PC-3 (cell line): ENCODE measurements around the gene GAB2. TPM values are rescaled to one million over a fixed set of nuclear protein-coding genes. Genes with fewer than 3 reads are reported as not detected.

Experiments used
- ATAC-seq: fragments of 200-7000 bp; cut with Tn5 transposase; 2 replicates; pipeline ENCODE4 v1.9.1; 2020; ENCODE audit warnings: mild to moderate bottlenecking, moderate library complexity
- BruUV-seq: library from RNA; stranded (reverse); fragments of 400-500 nt; replicated peaks from 2 replicates; lab custom pipeline; 2021; lab: Mats Ljungman, UMichigan
- CTCF ChIA-PET: fragments of 300-600 bp; sonication (Branson Sonifier 250); formaldehyde crosslinking; loops from one replicate; lab custom pipeline; 2022; ENCODE audit warnings: antibody characterized with exemption; lab: Charles Lee
- POLR2A ChIA-PET: fragments of 300-600 bp; sonication (Branson Sonifier 250); formaldehyde crosslinking; loops from one replicate; lab custom pipeline; 2022; ENCODE audit warnings: antibody characterized with exemption; ENCODE audit not compliant: unreplicated experiment; lab: Charles Lee
- DNase-seq: peaks from one replicate; pipeline ENCODE4 v3.0.0-alpha.2; 2015
- H2AFZ ChIP-seq: fragments of 300-600 bp; sonication (generic); 2 replicates; pipeline ENCODE4 v1.6.0; 2016; ENCODE audit warnings: antibody characterized with exemption, low read length
- H3F3A ChIP-seq: fragments of 300-600 bp; sonication (generic); one replicate; pipeline ENCODE4 v1.6.0; 2017; ENCODE audit warnings: antibody characterized with exemption, low read length, control low read depth, mild to moderate bottlenecking; ENCODE audit not compliant: unreplicated experiment
- H3K27ac ChIP-seq: fragments of 300-600 bp; sonication (generic); 2 replicates; pipeline ENCODE4 v1.5.1; 2016; ENCODE audit warnings: mild to moderate bottlenecking, low read length
- H3K27me3 ChIP-seq: fragments of 300-600 bp; sonication (generic); 2 replicates; pipeline ENCODE4 v1.6.1; 2016; ENCODE audit warnings: low read length, mixed read lengths
- H3K36me3 ChIP-seq: fragments of 300-600 bp; sonication (generic); 2 replicates; pipeline ENCODE4 v1.6.1; 2016; ENCODE audit warnings: low read depth, mixed run types, low read length, mixed read lengths
- H3K4me1 ChIP-seq: fragments of 300-600 bp; sonication (generic); 2 replicates; pipeline ENCODE4 v1.5.1; 2016; ENCODE audit warnings: low read length; ENCODE audit not compliant: insufficient read depth
- H3K4me2 ChIP-seq: fragments of 300-600 bp; sonication (generic); 2 replicates; pipeline ENCODE4 v1.6.0; 2016; ENCODE audit warnings: low read length
- H3K4me3 ChIP-seq: fragments of 300-600 bp; sonication (generic); 2 replicates; pipeline ENCODE4 v1.5.1; 2016; ENCODE audit warnings: mild to moderate bottlenecking, low read length, mixed read lengths
- H3K79me2 ChIP-seq: fragments of 300-600 bp; sonication (generic); 2 replicates; pipeline ENCODE4 v1.6.1; 2017; ENCODE audit warnings: low read length, mixed read lengths
- H3K9ac ChIP-seq: fragments of 300-600 bp; sonication (generic); 2 replicates; pipeline ENCODE4 v1.6.0; 2016; ENCODE audit warnings: mild to moderate bottlenecking, low read length
- H3K9me2 ChIP-seq: fragments of 300-600 bp; sonication (generic); replicated peaks from 2 replicates; pipeline ENCODE4 v1.6.1; 2016; ENCODE audit warnings: mixed run types, low read length, mixed read lengths
- H3K9me3 ChIP-seq: fragments of 300-600 bp; sonication (generic); 2 replicates; pipeline ENCODE4 v1.6.1; 2016; ENCODE audit warnings: low read length, mixed read lengths
- H4K20me1 ChIP-seq: fragments of 300-600 bp; sonication (generic); 2 replicates; pipeline ENCODE4 v1.6.1; 2016; ENCODE audit warnings: low read length, mixed read lengths
- CTCF ChIP-seq: fragments of 300-600 bp; sonication (generic); conservative IDR thresholded peaks from 2 replicates; pipeline ENCODE4 v1.5.1; 2017; ENCODE audit warnings: antibody characterized with exemption, low read depth, mild to moderate bottlenecking, low read length
- EZH2 ChIP-seq: fragments of 300-600 bp; sonication (generic); IDR thresholded peaks from one replicate; pipeline ENCODE4 v1.6.1; 2017; ENCODE audit warnings: antibody characterized with exemption, mild to moderate bottlenecking, low read length; ENCODE audit not compliant: unreplicated experiment
- EZH2phosphoT487 ChIP-seq: fragments of 300-600 bp; sonication (generic); IDR thresholded peaks from 2 replicates; pipeline ENCODE4 v1.6.1; 2018; ENCODE audit warnings: mild to moderate bottlenecking, antibody characterized with exemption, low read length, borderline replicate concordance
- intact Hi-C: fragments of 100-400 bp; cut with micrococcal nuclease; formaldehyde crosslinking; loops from 2 replicates; pipeline ENCODE4 v1.9.0; 2023
- total RNA-seq: library from RNA; depleted of rRNA; stranded (reverse); fragments of >200 nt; gene quantifications from 2 replicates; pipeline ENCODE4 v1.2.3, GENCODE V29; 2014

Gene GAB2
- total RNA-seq, 1 experiment from 2014 or later: 7.1 TPM

- DNase-seq (no peak), ATAC-seq (no peak)
- H3F3A ChIP-seq: no peaks in the 10 kb centered on the region
- no peak overlapping the region for H3K4me3 ChIP-seq
- no peak overlapping the region for H2AFZ ChIP-seq
- ChIA-PET POLR2A (no interaction called here), CTCF (no interaction called here)
- no peaks in the 10 kb centered on the region for H3K27me3 ChIP-seq
- no TSS peak for BruUV-seq
- H3K9ac ChIP-seq: no peak overlapping the region
- TF ChIP-seq EZH2phosphoT487 (no peak), EZH2 (no peak)
- intact Hi-C loops: no loop called here
- no peaks in the 10 kb centered on the region for H3K9me2 ChIP-seq
- no peak overlapping the region for H3K27ac ChIP-seq
- H3K4me2 ChIP-seq: no peak overlapping the region
- H3K9me3 ChIP-seq: no peaks in the 10 kb centered on the region
- H3K79me2 ChIP-seq: 0 out of 2 replicates have a peak, but pooled peaks cover 6% of the 10 kb centered on the region
- H4K20me1 ChIP-seq: no peaks in the 10 kb centered on the region
- peaks cover 11% of the 10 kb centered on the region for H3K4me1 ChIP-seq
- peaks cover 7% of the 10 kb centered on the region for H3K36me3 ChIP-seq
Observed at GRCh38 chr11:78214331-78215194, 203.1 kb downstream of the GAB2 start.

- TF ChIP-seq EZH2phosphoT487: no peak
- no peak for TF ChIP-seq CTCF
- TF ChIP-seq EZH2: no peak
Observed at GRCh38 chr11:78213526-78214330, 203.9 kb downstream of the GAB2 start.

GRCh38 chr11:78212586-78213371 lies 204.8 kb downstream of the GAB2 start:
- no peaks in the 10 kb centered on the region for H4K20me1 ChIP-seq
- no peak overlapping the region for H3K4me2 ChIP-seq
- CTCF ChIA-PET: no interaction called here
- peaks cover 11% of the 10 kb centered on the region for H3K4me1 ChIP-seq
- intact Hi-C loops: no loop called here
- H3K36me3 ChIP-seq: peaks cover 7% of the 10 kb centered on the region
- no peak overlapping the region for H3K9ac ChIP-seq
- H3K27me3 ChIP-seq: no peaks in the 10 kb centered on the region
- no peak overlapping the region for H3K4me3 ChIP-seq
- no TSS peak for BruUV-seq
- H3K9me2 ChIP-seq: no peaks in the 10 kb centered on the region
- H3K79me2 ChIP-seq: 0 out of 2 replicates have a peak, but pooled peaks cover 6% of the 10 kb centered on the region
- H3K27ac ChIP-seq: no peak overlapping the region
- DNase-seq (no peak), ATAC-seq (no peak)
- H2AFZ ChIP-seq: no peak overlapping the region
- no peak for TF ChIP-seq EZH2phosphoT487
- no peak for TF ChIP-seq CTCF
- no peak for TF ChIP-seq EZH2
- no peaks in the 10 kb centered on the region for H3F3A ChIP-seq
- POLR2A ChIA-PET: no interaction called here
- H3K9me3 ChIP-seq: no peaks in the 10 kb centered on the region

More at GRCh38 chr11:78213526-78214330, 203.9 kb downstream of the GAB2 start:
- intact Hi-C loops: no loop called here
- ChIA-PET POLR2A (no interaction called here), CTCF (no interaction called here)
- no peaks in the 10 kb centered on the region for H4K20me1 ChIP-seq
- H3K27me3 ChIP-seq: no peaks in the 10 kb centered on the region
- H3K9ac ChIP-seq: no peak overlapping the region
- peaks cover 11% of the 10 kb centered on the region for H3K4me1 ChIP-seq
- H3K79me2 ChIP-seq: 0 out of 2 replicates have a peak, but pooled peaks cover 6% of the 10 kb centered on the region
- peaks cover 7% of the 10 kb centered on the region for H3K36me3 ChIP-seq
- H3K9me3 ChIP-seq: no peaks in the 10 kb centered on the region
- ATAC-seq (no peak), DNase-seq (no peak)
- H3K4me3 ChIP-seq: no peak overlapping the region
- H2AFZ ChIP-seq: no peak overlapping the region
- H3F3A ChIP-seq: no peaks in the 10 kb centered on the region
- H3K27ac ChIP-seq: no peak overlapping the region
- BruUV-seq: no TSS peak
- H3K9me2 ChIP-seq: no peaks in the 10 kb centered on the region
- H3K4me2 ChIP-seq: no peak overlapping the region
